Measurements from ENCODE around the gene PCDH17.

GRCh38 chr13:57682128-57682716 is 50.7 kb downstream of the PCDH17 start:
- TF ChIP-seq, protein P1, sequence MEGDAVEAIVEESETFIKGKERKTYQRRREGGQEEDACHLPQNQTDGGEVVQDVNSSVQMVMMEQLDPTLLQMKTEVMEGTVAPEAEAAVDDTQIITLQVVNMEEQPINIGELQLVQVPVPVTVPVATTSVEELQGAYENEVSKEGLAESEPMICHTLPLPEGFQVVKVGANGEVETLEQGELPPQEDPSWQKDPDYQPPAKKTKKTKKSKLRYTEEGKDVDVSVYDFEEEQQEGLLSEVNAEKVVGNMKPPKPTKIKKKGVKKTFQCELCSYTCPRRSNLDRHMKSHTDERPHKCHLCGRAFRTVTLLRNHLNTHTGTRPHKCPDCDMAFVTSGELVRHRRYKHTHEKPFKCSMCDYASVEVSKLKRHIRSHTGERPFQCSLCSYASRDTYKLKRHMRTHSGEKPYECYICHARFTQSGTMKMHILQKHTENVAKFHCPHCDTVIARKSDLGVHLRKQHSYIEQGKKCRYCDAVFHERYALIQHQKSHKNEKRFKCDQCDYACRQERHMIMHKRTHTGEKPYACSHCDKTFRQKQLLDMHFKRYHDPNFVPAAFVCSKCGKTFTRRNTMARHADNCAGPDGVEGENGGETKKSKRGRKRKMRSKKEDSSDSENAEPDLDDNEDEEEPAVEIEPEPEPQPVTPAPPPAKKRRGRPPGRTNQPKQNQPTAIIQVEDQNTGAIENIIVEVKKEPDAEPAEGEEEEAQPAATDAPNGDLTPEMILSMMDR (IDR thresholded peaks at IDR 0.05) = no peak
- no peak for TF ChIP-seq POLR2A (IDR thresholded peaks at IDR 0.05)
